ENCODE results near the gene PPIL6. TPM values are rescaled to one million over a fixed set of nuclear protein-coding genes. Genes with fewer than 3 reads are reported as not detected.

The PPIL6 gene
- total and polyA plus RNA-seq, 2 experiments from 2014 or later, result 3.5 to 3.7 TPM

- H3K27me3 ChIP-seq (replicated peaks; ENCODE audit: insufficient read depth), result no peaks in the 10 kb centered on the region
- no peaks in the 10 kb centered on the region for H3K9me3 ChIP-seq (ENCODE audit: low read depth)
- WGBS, 2 experiments (ENCODE audit: low coverage in 1 of 2, low lambda C conversion rate in 2 of 2, missing lambda C conversion rate in 2 of 2), result 92 to 95% methylated on average over 10 of the region's 10 CpGs
- H4K20me1 ChIP-seq (ENCODE audit: insufficient read depth), result no peaks in the 10 kb centered on the region
- no peaks in the 10 kb centered on the region for H3K79me2 ChIP-seq (ENCODE audit: insufficient read depth)
- H3K9me2 ChIP-seq (ENCODE audit: insufficient read depth), result no peaks in the 10 kb centered on the region
- H3K27ac ChIP-seq, result no peak overlapping the region
- H3F3A ChIP-seq (ENCODE audit: insufficient read depth), result 0 out of 2 replicates have a peak, but pooled peaks cover 4% of the 10 kb centered on the region
- peaks cover 2% of the 10 kb centered on the region; the same call in 1 of the 2 replicates for H3K36me3 ChIP-seq (ENCODE audit: low read depth)
- H3K9ac ChIP-seq, result no peak overlapping the region
- DNase-seq, result no peak
- no peak overlapping the region for H3K4me2 ChIP-seq (ENCODE audit: unreplicated experiment)
- no peak overlapping the region for H2AFZ ChIP-seq
- TF ChIP-seq EZH2 (IDR thresholded peaks at IDR 0.05; ENCODE audit: insufficient read depth, poor library complexity, severe bottlenecking) (no peak), EZH2phosphoT487 (IDR thresholded peaks at IDR 0.05; ENCODE audit: insufficient read depth, low read depth) (no peak)
- H3K4me1 ChIP-seq (ENCODE audit: insufficient read depth), result peaks cover 10% of the 10 kb centered on the region; the same call in 1 of the 2 replicates
- no peak overlapping the region for H3K4me3 ChIP-seq
- in situ Hi-C loops (cut with MboI), result no loop called here
Measured at GRCh38 chr6:109443425-109443950, 3.1 kb upstream of the PPIL6 start.

GRCh38 chr6:109442393-109442924, 2.0 kb upstream of the PPIL6 start:
- no peak for TF ChIP-seq EZH2phosphoT487 (IDR thresholded peaks at IDR 0.05; ENCODE audit: insufficient read depth, low read depth)
- TF ChIP-seq EZH2 (IDR thresholded peaks at IDR 0.05; ENCODE audit: insufficient read depth, poor library complexity, severe bottlenecking), result no peak
- H3K36me3 ChIP-seq (ENCODE audit: low read depth), result peaks cover 2% of the 10 kb centered on the region; the same call in 1 of the 2 replicates
- no peak for DNase-seq

GRCh38 chr6:109441069-109441816, 815 bp upstream of the PPIL6 start:
- H3K9me2 ChIP-seq (ENCODE audit: insufficient read depth), result no peaks in the 10 kb centered on the region
- peak overlapping the region; percentile 96 for H2AFZ ChIP-seq
- DNase-seq, result peak; percentile 79
- in situ Hi-C loops (cut with MboI), result no loop called here
- H4K20me1 ChIP-seq (ENCODE audit: insufficient read depth), result no peaks in the 10 kb centered on the region
- no peaks in the 10 kb centered on the region for H3K9me3 ChIP-seq (ENCODE audit: low read depth)
- H3K79me2 ChIP-seq (ENCODE audit: insufficient read depth), result no peaks in the 10 kb centered on the region
- peak overlapping the region; percentile 80 for H3K27ac ChIP-seq
- 0 out of 2 replicates have a peak, but pooled peaks cover 4% of the 10 kb centered on the region for H3F3A ChIP-seq (ENCODE audit: insufficient read depth)
- H3K4me3 ChIP-seq, result peak overlapping the region; percentile 96
- peaks cover 2% of the 10 kb centered on the region; the same call in 1 of the 2 replicates for H3K36me3 ChIP-seq (ENCODE audit: low read depth)
- no peaks in the 10 kb centered on the region for H3K27me3 ChIP-seq (replicated peaks; ENCODE audit: insufficient read depth)
- peak overlapping the region; percentile 87 for H3K4me2 ChIP-seq (ENCODE audit: unreplicated experiment)
- WGBS, 2 experiments (ENCODE audit: low coverage in 1 of 2, low lambda C conversion rate in 2 of 2, missing lambda C conversion rate in 2 of 2), result 2 to 3% methylated on average over 29 to 31 of the region's 31 CpGs
- H3K4me1 ChIP-seq (ENCODE audit: insufficient read depth), result peaks cover 10% of the 10 kb centered on the region; the same call in 1 of the 2 replicates
- no peak for TF ChIP-seq EZH2 (IDR thresholded peaks at IDR 0.05; ENCODE audit: insufficient read depth, poor library complexity, severe bottlenecking)
- TF ChIP-seq EZH2phosphoT487 (IDR thresholded peaks at IDR 0.05; ENCODE audit: insufficient read depth, low read depth), result no peak
- H3K9ac ChIP-seq, result peak overlapping the region; percentile 92

More at GRCh38 chr6:109442393-109442924, 2.0 kb upstream of the PPIL6 start:
- Histone ChIP-seq H3K9ac (no peak overlapping the region), H3K4me1 (ENCODE audit: insufficient read depth) (peaks cover 10% of the 10 kb centered on the region; the same call in 1 of the 2 replicates), H3K27ac (no peak overlapping the region), H3K9me2 (ENCODE audit: insufficient read depth) (no peaks in the 10 kb centered on the region), H3K79me2 (ENCODE audit: insufficient read depth) (no peaks in the 10 kb centered on the region), H3K27me3 (replicated peaks; ENCODE audit: insufficient read depth) (no peaks in the 10 kb centered on the region), H3K9me3 (ENCODE audit: low read depth) (no peaks in the 10 kb centered on the region), H2AFZ (no peak overlapping the region), H3K4me2 (ENCODE audit: unreplicated experiment) (no peak overlapping the region), H3K4me3 (no peak overlapping the region), H4K20me1 (ENCODE audit: insufficient read depth) (no peaks in the 10 kb centered on the region), H3F3A (ENCODE audit: insufficient read depth) (0 out of 2 replicates have a peak, but pooled peaks cover 4% of the 10 kb centered on the region)
- in situ Hi-C loops (cut with MboI), result no loop called here
- WGBS, 2 experiments (ENCODE audit: low coverage in 1 of 2, low lambda C conversion rate in 2 of 2, missing lambda C conversion rate in 2 of 2), result 94 to 97% methylated on average over 6 of the region's 6 CpGs

- Histone ChIP-seq H3F3A (ENCODE audit: insufficient read depth) (no peaks in the 10 kb centered on the region), H3K9me3 (ENCODE audit: low read depth) (no peaks in the 10 kb centered on the region), H3K9ac (no peak overlapping the region), H3K36me3 (ENCODE audit: low read depth) (no peaks in the 10 kb centered on the region), H3K4me2 (ENCODE audit: unreplicated experiment) (no peak overlapping the region), H3K4me3 (no peak overlapping the region), H3K27ac (no peak overlapping the region), H3K27me3 (replicated peaks; ENCODE audit: insufficient read depth) (no peaks in the 10 kb centered on the region), H2AFZ (no peak overlapping the region), H3K79me2 (ENCODE audit: insufficient read depth) (no peaks in the 10 kb centered on the region), H4K20me1 (ENCODE audit: insufficient read depth) (no peaks in the 10 kb centered on the region), H3K9me2 (ENCODE audit: insufficient read depth) (no peaks in the 10 kb centered on the region), H3K4me1 (ENCODE audit: insufficient read depth) (0 out of 2 replicates have a peak, but pooled peaks cover 6% of the 10 kb centered on the region)
- in situ Hi-C loops (cut with MboI), result no loop called here
- DNase-seq, result no peak
- 85 to 91% methylated on average over 5 of the region's 5 CpGs for WGBS, 2 experiments (ENCODE audit: low coverage in 1 of 2, low lambda C conversion rate in 2 of 2, missing lambda C conversion rate in 2 of 2)
- TF ChIP-seq EZH2 (IDR thresholded peaks at IDR 0.05; ENCODE audit: insufficient read depth, poor library complexity, severe bottlenecking), result no peak
- no peak for TF ChIP-seq EZH2phosphoT487 (IDR thresholded peaks at IDR 0.05; ENCODE audit: insufficient read depth, low read depth)
Measured at GRCh38 chr6:109436041-109436440, 4.4 kb downstream of the PPIL6 start.
